ENCODE data around the gene KLHL5. TPM values are rescaled to one million over a fixed set of nuclear protein-coding genes. Genes with fewer than 3 reads are reported as not detected.

The KLHL5 gene
- polyA plus RNA-seq, 1 donor from 2014 or later: 33.8 TPM

DNA sequence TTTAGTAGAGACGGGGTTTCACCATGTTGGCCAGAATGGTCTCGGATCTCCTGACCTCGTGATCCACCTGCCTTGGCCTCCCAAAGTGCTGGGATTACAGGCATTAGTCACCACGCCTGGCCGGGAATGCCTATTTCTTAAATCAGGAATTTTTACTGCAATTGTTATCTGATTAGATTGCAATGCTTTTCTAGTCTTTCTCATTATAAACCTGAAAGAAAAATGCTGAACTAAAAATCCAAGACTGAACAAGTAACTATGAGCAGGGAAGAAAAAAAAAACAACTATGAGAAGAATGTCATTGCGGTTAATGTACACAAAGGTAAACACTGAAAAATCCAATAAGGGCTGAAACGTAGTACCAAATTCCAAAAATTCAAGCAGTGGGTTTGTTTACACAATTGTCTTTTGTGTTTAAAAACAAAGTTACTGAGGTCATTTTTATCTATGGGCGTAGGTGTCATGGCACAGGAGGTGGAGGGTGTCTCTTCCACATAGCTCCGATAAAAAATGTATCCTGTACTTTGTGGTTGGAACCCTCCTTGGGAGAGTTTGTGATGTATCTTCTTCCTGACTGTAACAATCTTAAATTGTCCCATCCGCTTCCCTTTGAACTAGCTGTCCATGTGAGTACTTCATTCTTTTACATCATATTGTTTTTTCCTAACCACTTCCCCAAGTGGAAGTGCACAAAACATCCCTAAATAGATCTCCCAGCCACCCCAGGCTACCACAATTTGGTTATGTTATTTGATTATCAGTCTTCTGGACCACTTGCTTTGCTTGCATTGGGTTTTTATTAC, 18.8 kb upstream of the KLHL5 start:
- peak overlapping the region; percentile 72 for H3K4me3 ChIP-seq (ENCODE audit: low read length)
- H4K20me1 ChIP-seq (ENCODE audit: insufficient read depth): no peaks in the 10 kb centered on the region
- no peaks in the 10 kb centered on the region for H3K9me3 ChIP-seq (ENCODE audit: low read length)
- no peaks in the 10 kb centered on the region for H3K36me3 ChIP-seq (ENCODE audit: insufficient read depth, low read length)
- no peaks in the 10 kb centered on the region for H3F3A ChIP-seq (ENCODE audit: insufficient read depth, low read length, poor library complexity, severe bottlenecking)
- TF ChIP-seq EZH2 (IDR thresholded peaks at IDR 0.05; ENCODE audit: borderline replicate concordance, insufficient read depth, low read length, poor library complexity, severe bottlenecking) (no peak), RAD21 (conservative IDR thresholded peaks at IDR 0.05) (no peak), POLR2AphosphoS5 (IDR thresholded peaks at IDR 0.05) (no peak), MXI1 (conservative IDR thresholded peaks at IDR 0.05; ENCODE audit: poor library complexity, severe bottlenecking) (no peak), TAF1 (IDR thresholded peaks at IDR 0.05; ENCODE audit: low read depth) (no peak), SMC3 (conservative IDR thresholded peaks at IDR 0.05; ENCODE audit: poor library complexity) (no peak), EP300 (conservative IDR thresholded peaks at IDR 0.05; ENCODE audit: poor library complexity, severe bottlenecking) (no peak)
- TF ChIP-seq, protein P1, sequence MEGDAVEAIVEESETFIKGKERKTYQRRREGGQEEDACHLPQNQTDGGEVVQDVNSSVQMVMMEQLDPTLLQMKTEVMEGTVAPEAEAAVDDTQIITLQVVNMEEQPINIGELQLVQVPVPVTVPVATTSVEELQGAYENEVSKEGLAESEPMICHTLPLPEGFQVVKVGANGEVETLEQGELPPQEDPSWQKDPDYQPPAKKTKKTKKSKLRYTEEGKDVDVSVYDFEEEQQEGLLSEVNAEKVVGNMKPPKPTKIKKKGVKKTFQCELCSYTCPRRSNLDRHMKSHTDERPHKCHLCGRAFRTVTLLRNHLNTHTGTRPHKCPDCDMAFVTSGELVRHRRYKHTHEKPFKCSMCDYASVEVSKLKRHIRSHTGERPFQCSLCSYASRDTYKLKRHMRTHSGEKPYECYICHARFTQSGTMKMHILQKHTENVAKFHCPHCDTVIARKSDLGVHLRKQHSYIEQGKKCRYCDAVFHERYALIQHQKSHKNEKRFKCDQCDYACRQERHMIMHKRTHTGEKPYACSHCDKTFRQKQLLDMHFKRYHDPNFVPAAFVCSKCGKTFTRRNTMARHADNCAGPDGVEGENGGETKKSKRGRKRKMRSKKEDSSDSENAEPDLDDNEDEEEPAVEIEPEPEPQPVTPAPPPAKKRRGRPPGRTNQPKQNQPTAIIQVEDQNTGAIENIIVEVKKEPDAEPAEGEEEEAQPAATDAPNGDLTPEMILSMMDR (IDR thresholded peaks at IDR 0.05; ENCODE audit: poor library complexity, severe bottlenecking): no peak
- no peak overlapping the region for H2AFZ ChIP-seq (ENCODE audit: low read depth, low read length)
- no peak overlapping the region for H3K4me2 ChIP-seq (ENCODE audit: low read length)
- no peaks in the 10 kb centered on the region for H3K9me2 ChIP-seq (ENCODE audit: insufficient read depth, low read length)
- H3K79me2 ChIP-seq (replicated peaks; ENCODE audit: insufficient read depth, low read length): no peaks in the 10 kb centered on the region
- no peak overlapping the region for H3K9ac ChIP-seq (ENCODE audit: low read length)
- no peaks in the 10 kb centered on the region for H3K27me3 ChIP-seq (ENCODE audit: insufficient read depth, low read depth, low read length)
- no peak overlapping the region for H3K27ac ChIP-seq (ENCODE audit: low read length)

DNA sequence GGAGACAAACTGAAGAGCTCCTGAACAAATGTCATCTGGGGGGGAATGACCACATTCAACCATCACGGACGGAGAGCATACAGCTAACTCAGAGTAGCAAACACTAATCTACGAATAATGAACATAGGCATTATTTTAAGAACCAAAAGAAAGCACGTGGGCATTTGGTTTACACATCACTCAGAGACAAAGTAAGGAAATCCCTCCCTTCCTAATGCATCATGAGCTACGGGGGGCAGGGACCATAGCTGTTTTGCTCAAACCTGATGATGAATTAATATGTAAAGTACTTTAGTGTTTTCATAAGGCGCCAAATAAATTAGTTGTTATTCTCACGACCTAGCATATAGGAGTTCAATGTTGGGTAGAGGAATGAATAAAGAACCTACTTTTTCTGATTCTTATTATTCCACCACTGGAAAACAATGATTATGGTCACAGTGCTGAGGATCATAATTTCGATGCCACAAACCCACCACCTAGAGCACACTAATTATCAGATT, 18.1 kb upstream of the KLHL5 start:
- H3F3A ChIP-seq (ENCODE audit: insufficient read depth, low read length, poor library complexity, severe bottlenecking): no peaks in the 10 kb centered on the region
- no peaks in the 10 kb centered on the region for H3K36me3 ChIP-seq (ENCODE audit: insufficient read depth, low read length)
- no peaks in the 10 kb centered on the region for H3K27me3 ChIP-seq (ENCODE audit: insufficient read depth, low read depth, low read length)
- peak overlapping the region; percentile 69 for H3K4me2 ChIP-seq (ENCODE audit: low read length)
- no peaks in the 10 kb centered on the region for H3K79me2 ChIP-seq (replicated peaks; ENCODE audit: insufficient read depth, low read length)
- H3K27ac ChIP-seq (ENCODE audit: low read length): no peak overlapping the region
- H3K4me3 ChIP-seq (ENCODE audit: low read length): peak overlapping the region; percentile 72
- TF ChIP-seq EP300 (conservative IDR thresholded peaks at IDR 0.05; ENCODE audit: poor library complexity, severe bottlenecking) (no peak), RAD21 (conservative IDR thresholded peaks at IDR 0.05) (no peak), MXI1 (conservative IDR thresholded peaks at IDR 0.05; ENCODE audit: poor library complexity, severe bottlenecking) (no peak), SMC3 (conservative IDR thresholded peaks at IDR 0.05; ENCODE audit: poor library complexity) (no peak), EZH2 (IDR thresholded peaks at IDR 0.05; ENCODE audit: borderline replicate concordance, insufficient read depth, low read length, poor library complexity, severe bottlenecking) (no peak), TAF1 (IDR thresholded peaks at IDR 0.05; ENCODE audit: low read depth) (no peak), POLR2AphosphoS5 (IDR thresholded peaks at IDR 0.05) (no peak)
- TF ChIP-seq, protein P1 (IDR thresholded peaks at IDR 0.05; ENCODE audit: poor library complexity, severe bottlenecking): no peak
- TF ChIP-seq, protein P2, sequence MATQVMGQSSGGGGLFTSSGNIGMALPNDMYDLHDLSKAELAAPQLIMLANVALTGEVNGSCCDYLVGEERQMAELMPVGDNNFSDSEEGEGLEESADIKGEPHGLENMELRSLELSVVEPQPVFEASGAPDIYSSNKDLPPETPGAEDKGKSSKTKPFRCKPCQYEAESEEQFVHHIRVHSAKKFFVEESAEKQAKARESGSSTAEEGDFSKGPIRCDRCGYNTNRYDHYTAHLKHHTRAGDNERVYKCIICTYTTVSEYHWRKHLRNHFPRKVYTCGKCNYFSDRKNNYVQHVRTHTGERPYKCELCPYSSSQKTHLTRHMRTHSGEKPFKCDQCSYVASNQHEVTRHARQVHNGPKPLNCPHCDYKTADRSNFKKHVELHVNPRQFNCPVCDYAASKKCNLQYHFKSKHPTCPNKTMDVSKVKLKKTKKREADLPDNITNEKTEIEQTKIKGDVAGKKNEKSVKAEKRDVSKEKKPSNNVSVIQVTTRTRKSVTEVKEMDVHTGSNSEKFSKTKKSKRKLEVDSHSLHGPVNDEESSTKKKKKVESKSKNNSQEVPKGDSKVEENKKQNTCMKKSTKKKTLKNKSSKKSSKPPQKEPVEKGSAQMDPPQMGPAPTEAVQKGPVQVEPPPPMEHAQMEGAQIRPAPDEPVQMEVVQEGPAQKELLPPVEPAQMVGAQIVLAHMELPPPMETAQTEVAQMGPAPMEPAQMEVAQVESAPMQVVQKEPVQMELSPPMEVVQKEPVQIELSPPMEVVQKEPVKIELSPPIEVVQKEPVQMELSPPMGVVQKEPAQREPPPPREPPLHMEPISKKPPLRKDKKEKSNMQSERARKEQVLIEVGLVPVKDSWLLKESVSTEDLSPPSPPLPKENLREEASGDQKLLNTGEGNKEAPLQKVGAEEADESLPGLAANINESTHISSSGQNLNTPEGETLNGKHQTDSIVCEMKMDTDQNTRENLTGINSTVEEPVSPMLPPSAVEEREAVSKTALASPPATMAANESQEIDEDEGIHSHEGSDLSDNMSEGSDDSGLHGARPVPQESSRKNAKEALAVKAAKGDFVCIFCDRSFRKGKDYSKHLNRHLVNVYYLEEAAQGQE (IDR thresholded peaks at IDR 0.05; ENCODE audit: borderline replicate concordance): no peak
- H3K9me3 ChIP-seq (ENCODE audit: low read length): no peaks in the 10 kb centered on the region
- no peaks in the 10 kb centered on the region for H3K9me2 ChIP-seq (ENCODE audit: insufficient read depth, low read length)
- peak overlapping the region; percentile 58 for H3K9ac ChIP-seq (ENCODE audit: low read length)
- peak overlapping the region; percentile 67 for H2AFZ ChIP-seq (ENCODE audit: low read depth, low read length)
- H4K20me1 ChIP-seq (ENCODE audit: insufficient read depth): no peaks in the 10 kb centered on the region

Measured in neural cell (in vitro differentiated cells).